HG03442 (cell line): ENCODE data around the gene PARD6B.
"Not testable (repeated sequence)": the region's sequence is repeated elsewhere in the genome, so short reads cannot be mapped to it uniquely, and the experiment has no call there.

ENCODE experiments used
- ATAC-seq: cut with Tn5 transposase; IDR thresholded peaks from one replicate; pipeline ENCODE4 v1.9.1; 2021; ENCODE audit warnings: mild to moderate bottlenecking, moderate library complexity; ENCODE audit not compliant: unreplicated experiment

Gene PARD6B

DNA sequence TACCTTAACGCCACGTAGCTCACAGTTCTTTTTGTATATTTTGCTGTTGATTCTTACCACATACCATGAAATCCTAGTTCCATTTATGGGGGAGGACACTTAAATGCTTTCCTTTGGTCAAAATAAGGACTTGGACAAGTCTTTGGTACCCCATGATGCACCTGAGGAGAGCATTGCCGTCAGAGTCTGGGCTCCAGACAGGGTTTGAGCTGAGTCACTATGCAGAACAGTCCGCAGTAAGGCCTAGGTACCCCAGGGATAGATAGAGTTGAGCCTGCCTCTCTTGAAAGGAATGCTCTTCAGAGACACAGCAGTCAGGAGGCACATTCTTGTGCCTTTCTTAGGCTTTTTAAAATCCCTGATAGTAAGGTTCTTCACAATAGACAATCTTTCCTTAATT is 6.0 kb downstream of the PARD6B start:
- ATAC-seq, result no peak

DNA sequence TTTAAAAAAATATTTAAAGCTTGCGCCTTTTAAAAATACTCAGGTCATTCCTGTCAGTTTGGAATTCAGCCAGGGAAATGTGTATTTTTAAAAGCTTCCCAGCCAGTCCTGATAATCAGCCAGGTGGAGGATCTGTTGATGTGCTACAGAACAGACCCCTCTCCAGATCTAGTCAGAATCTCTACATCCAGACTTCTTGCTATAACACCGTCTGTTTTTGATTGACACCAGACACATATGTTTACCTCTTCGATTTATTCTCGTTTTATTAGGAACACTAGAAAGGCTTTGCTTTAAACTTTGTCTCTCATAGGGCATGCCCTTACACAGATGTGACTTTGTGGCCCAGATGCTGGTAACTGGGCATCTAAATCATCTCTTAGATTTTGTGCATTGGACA is 11.7 kb downstream of the PARD6B start:
- ATAC-seq, result no peak

DNA sequence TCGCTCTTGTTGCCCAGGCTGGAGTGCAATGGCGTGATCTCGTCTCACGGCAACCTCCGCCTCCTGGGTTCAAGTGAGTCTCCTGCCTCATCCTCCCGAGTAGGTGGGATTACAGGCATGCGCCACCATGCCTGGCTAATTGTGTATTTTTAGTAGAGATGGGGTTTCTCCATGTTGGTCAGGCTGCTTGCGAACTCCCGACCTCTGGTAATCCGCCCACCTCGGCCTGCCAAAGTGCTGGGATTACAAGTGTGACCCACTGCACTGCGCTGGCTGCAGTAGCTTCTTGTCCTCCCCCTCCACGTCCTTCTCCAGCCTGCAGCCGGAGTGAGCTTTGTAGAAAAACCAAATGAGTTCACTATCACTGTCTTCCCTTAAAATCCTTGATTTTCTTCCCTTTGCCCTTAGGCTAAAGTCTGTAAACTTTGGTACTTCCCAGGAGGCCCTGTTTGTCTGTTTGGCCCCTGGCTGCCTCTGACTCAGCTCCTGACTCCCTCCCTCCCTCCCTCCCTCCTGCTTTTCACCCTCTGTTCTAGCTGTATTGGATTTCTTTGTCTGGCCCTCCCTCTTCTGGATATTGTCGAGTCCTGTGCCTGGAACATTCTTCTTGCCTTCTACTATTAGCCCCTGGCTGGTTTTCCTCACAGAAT is 12.9 kb downstream of the PARD6B start:
- no peak for ATAC-seq

DNA sequence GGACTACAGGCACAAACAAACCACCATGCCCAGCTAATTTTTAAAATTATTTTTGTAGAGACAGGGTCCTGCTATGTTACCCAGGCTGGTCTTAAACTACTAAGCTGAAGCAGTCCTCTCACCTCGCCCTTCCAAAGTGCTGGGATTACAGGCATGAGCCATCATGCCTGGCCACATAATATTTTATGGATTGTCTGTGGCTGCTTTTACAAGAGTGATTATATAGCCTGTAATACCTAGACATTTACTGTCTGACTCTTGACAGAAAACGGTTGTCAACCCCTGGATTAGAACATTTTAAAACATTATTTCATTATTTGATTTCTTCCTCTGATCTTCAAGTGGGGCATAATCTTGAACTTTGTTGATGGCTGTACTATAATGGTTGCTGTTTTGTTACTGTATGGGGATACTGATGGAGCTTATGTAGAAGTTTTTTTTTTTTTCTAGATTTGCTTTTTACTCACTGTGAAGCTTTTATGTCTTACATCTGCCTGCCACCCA is 14.3 kb downstream of the PARD6B start:
- ATAC-seq, result no peak

DNA sequence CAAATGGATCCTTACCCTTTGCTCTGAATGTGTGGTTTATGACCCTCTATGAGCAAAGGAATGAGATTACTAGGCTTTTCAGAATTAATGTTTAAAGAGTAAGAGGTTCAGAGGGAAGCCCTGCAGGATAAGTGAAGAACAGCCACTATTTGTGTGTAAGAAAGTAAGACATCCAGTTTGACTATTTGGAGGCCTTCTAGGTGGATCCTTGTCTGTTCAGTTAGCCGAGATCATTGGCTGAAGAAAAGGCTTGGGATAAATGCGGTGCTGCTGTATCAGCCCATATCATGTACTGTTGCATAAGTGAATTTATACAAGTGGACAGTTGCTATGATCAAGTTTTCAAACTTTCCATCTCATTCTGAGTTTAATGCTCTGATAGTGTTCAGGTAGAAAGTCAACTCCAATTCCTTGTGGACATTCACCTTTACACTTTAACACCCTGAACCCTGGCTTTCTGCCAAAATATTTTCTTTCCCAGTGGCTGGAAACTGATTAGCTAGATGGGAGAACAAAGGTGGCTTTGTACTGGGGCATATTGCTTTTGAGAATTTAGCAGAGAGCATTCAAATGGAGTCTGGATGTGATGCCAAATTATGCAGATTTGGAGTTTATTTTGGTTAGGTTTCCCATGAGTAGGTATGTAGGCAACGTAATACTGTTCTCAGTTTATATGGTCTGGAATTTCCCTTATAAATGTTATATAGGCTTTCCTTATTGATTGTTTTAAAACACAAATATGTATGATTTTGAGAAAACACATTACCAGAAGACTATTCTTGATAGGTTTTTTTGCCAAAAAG is 15.0 kb downstream of the PARD6B start:
- ATAC-seq, result no peak

DNA sequence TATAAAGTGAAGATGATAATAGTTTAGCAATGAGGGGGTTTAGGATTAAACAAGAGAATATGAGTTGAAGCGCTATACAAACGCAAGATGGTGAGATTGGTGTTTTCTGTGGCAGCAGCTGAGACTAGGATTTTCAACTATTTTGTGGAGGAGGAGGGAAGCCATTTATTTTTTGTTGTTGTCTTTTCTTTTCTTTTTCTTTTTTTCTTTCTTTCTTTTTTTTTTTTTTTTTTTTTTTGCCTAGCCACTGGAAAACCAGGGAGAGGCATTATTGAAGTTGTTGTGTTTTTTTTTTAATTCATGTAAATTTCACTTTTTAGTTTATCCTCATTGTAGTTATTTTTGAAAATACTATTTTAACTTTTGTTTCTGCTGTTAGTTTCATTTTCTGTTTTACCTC is 15.9 kb downstream of the PARD6B start:
- no peak for ATAC-seq

DNA sequence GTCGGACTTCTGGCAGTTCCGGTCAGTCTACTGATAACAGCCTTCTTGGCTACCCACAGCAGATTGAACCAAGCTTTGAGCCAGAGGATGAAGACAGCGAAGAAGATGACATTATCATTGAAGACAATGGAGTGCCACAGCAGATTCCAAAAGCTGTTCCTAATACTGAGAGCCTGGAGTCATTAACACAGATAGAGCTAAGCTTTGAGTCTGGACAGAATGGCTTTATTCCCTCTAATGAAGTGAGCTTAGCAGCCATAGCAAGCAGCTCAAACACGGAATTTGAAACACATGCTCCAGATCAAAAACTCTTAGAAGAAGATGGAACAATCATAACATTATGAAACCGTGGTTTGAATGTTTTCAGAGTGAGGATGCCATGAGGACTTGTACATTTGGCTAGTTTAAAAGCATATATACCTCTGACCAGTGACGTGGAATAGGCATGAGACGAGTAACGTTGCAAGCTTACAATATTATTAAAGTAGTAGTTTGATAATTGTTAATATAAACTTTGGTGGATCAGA is 18.8 kb downstream of the PARD6B start:
- ATAC-seq, result no peak

DNA sequence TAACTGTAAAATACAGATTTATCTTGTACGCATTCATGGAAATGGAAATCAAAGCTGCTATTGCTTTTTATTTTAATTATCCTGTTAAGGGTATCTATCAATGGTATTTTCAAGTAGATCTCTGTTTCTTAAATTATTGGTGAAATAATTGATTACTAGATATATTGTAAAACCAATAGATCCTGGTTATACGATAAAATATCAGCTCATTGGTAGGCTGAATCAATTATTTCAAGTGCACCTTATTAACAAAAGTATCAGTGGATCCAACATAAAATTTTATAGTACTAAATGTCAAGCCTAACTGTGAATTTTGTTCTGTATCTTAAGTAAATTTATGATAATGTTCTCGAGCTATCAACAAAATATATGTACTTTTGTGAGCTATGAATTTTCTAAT is 21.8 kb downstream of the PARD6B start:
- no peak for ATAC-seq

DNA sequence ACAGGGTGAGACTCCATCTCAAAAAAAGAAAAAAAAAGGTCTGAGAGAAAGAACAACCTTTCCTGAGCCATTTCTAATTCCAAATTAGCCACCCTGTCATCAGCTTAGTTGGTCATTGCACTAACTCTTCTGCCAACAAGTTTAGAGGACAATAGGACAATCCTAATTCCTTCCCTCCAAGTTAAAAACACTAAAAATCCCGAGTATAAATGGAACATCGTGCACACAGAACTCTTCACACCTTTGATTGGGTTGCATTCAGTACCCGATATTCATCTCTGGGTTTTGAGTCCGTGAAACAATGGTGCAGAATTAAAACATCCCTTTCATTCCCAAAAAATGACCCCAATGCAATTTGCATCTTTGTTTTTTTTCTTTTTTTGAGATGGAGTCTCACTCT is 23.0 kb downstream of the PARD6B start:
- ATAC-seq, result no peak

DNA sequence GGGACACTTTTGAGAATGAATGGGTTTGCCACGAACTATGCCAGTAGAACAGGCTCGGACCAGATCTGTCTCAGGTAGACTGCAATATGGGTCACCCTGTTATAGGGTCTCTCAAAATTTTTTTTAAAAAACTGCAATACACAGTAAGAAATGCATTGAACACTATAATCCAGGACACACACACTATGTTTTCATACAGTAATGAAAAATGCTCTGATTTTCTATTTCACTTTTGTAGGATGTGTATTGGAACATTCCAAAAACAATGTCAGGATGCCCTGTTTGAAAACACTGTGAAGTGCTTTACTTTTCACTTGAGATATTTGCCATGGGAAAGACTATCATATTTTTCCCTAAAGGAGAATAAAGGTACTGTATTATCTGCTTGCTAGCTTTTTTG is 25.1 kb downstream of the PARD6B start:
- ATAC-seq, result no peak

DNA sequence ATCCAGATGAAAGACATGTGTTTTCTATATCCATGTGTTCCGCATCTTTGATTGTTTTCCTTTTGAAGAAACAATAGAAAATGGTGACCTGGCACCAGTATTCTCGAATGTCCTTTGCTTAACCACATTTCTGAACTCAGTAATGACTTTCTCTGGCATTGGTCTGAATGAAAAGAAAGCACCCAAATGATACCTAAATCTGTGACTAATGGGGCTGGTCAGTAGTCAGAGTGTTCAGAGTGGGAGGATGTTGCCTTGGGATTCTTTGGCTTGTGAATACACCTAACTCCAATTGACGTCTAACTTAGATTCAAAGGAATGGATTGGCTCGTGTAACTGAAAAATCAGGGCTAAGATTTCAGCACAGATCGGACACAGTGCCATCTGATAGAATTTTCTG is 27.1 kb downstream of the PARD6B start:
- ATAC-seq, result no peak

DNA sequence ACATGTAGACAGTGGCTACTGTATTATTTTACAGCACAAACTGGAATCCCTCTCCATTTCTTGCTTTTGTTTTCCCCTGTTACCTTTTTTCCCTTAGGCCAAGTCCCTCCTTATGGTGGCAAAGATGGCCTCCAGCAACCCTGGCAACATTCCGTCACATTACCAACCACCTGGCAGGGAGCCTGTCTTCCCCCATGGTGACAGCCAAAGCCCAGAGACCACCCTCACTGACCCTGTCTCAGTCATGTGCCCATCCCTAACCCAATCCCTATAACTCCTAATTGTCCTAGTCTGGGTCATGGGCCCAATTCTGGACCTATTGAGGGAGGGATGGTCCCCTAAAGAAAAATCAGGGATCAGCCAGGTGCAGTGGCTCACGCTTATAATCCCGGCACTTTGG is 27.6 kb downstream of the PARD6B start:
- ATAC-seq, result no peak

DNA sequence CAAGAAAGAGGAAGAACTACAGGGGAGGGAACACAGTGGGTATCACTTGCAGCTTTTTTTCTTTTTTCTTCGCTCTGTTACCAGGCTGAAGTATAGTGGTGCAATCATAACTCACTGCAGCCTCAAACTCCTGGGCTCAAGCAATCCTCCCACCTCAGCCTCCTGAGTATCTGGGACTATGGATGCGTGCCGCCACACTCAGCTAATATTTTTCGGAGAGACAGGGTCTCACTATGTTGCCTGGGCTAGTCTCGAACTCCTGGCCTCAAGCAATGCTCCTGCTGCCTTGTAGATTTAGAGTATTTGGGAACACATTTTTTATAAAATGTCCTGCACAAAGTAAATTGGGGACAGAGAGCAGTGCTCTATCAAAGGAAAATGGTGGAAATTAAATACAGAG is 28.3 kb downstream of the PARD6B start:
- no peak for ATAC-seq

DNA sequence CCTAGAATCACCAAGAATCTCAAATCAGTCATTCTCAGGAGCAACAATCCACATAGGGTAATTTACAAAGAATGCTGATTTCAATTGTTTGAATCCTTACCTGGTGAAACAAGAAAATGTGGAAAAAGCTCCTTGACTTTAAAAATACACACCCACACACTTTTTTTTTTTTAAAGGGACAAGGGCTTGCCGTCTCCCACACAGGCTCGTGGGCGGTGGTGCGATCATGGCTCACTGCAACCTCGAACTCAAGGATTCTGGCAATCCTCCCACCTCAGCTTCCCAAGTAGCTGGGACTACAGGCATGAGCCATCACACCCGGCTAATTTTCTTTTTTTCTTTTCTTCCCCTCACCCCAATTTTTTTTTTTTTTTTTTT is 30.7 kb downstream of the PARD6B start:
- no peak for ATAC-seq

DNA sequence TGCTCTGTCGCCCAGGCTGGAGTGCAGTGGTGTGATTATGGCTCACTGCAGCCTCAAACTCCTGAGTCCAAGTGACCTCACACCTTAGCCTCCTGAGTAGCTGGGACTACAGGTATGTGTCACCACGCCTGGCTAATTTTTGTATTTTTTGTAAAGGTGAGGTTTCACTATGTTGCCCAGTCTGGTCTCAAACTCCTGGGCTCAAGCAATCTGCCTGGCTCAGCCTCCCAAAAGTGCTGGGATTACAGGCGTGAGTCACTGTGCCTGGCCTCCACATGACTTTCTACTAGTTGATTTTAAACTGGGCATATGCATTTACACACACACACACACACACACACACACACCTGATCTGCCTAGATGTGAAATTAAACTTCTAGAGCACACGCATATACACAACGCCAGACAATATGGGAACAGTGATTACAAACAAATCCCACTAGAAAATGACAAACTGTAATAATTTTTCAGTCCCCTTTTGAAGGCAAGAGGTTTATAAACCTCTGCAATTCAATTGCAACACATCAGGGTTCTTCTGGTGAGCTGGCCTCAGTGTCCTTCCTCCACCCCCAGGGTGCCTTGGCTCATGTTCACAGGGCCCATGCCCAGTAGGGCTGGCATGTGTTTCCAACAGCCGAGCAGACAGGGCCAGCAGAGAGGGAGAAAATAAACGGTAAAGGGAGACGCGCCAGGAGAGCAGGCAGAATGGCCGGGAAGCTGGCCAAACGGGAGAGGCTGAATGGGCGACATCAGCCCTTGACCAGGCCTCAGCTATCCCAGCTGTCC is 31.2 kb downstream of the PARD6B start:
- no peak for ATAC-seq

DNA sequence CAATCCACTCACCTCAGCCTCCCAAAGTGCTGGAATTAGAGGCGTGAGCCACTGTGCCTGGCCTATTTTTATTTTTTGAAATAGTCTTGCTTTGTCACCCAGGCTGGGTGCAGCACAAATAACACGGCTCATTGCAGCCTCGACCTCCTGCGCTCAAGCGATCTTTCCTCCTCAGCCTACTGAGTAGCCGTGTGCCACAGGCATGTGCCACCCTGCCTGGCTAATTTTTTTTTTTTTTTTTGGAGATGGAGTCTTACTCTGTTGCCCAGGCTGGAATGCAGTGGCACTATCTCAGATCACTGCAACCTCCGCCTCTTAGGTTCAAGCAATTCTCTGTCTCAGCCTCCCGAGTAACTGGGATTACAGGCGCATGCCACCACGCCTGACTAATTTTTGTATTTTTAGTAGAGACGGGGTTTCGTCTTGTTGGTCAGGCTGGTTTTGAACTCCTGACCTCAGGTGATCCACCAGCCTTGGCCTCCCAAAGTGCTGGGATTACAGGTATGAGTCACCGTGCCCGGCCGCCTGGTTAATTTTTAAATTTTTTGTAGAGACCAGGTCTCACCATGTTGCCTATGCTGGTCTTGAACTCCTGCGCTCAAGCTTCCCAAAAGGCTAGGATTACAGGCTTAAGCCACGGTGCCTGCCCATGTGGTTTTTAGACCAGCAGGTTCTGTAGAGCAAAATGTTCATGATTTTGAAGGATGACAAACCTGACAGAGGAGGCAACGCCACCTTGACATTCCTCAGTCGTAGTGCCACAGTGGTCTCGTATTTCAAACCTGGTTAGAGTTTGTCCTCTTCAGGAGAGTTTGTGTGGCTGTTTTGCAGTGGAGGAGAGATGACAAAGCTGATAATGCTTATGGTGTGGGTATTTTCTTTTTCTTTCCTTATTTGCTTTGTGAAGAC is 32.4 kb downstream of the PARD6B start:
- ATAC-seq, result not testable (repeated sequence)

DNA sequence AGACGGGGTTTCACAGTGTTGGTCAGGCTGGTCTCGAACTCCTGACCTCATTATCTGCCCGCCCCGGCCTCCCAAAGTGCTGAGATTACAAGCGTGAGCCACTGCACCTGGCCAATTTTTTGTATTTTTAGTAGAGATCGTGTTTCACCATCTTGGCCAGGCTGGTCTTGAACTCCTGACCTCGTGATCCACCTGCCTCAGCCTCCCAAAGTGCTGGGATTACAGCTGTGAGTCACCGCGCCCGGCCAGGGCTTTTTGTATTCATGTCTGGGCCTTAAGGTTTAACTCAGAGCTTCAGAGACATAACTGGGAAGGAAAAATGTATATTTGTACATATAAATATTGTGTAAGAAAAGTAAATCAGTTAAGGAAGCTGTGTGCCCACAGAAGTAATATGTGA is 33.9 kb downstream of the PARD6B start:
- not testable (repeated sequence) for ATAC-seq

DNA sequence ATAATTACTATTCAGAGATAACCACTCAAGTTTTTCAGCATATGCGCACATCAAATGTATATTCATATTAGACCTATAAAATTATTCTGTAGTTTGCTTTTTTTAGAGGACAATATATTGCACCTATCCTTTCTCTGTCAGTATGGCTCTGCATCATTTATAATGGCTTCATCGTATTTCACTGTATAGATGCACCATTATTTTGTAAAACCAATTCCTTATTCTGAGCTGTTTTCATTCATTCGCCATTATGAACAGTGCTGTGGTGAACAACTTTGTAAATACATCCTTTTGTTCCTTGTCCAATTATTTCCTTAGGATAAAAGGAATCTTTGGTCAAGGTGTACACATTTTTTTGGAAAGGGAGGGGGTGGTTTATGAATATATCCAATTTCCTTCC is 34.3 kb downstream of the PARD6B start:
- no peak for ATAC-seq

DNA sequence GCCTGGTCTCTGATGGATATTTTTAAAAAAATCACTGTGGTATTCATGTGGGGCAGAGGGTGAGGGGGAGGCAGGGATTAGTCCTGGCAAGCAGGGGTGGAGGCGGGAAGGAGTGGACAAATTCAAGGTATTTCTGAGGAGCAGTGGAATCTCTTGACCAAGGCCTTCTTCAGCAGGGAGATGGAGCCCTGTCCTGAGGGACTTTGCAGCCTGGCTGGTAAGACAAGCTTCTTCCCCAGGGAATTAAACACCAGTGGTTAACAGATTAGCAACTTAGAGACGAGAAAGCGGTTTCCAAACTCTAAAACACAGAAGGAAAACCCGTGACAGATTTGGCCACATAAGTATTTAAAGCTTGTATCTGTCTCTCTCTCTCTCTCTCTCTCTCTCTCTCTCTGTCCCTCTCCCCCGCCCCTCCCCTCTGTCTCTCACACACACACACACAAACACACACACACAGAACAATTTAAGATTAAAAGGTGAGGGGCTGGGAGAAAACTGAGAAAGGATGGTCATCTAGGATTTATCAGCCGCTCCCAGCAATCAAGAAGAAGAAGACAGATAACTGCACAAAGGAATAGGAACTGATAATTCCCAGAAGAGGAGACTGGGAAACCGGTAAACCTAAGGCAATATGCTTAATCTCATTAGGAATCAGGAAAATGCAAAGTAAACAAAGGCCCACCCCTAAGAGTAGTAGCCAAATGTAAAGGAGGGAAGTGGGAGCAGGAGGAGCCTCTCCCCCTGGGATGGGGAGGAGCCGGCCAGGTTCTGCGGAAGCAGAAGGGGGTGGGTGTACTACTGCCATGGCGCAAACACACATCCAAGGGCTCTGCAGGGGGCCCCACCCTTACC is 35.8 kb downstream of the PARD6B start:
- not testable (repeated sequence) for ATAC-seq
